Osteoblast (primary cell): ENCODE results near the gene CDKN2AIP. TPM values are rescaled to one million over a fixed set of nuclear protein-coding genes. Genes with fewer than 3 reads are reported as not detected.

ENCODE experiments used
- DNase-seq: peaks from one replicate; pipeline ENCODE4 v3.0.0; 2011; ENCODE audit warnings: low spot score, mixed read lengths; ENCODE audit not compliant: insufficient read length; ENCODE audit errors: missing footprints
- H2AFZ ChIP-seq: 2 replicates; pipeline ENCODE4 v1.6.0; 2011; ENCODE audit warnings: mild to moderate bottlenecking, low read length
- H3K27ac ChIP-seq: 2 replicates; pipeline ENCODE4 v1.5.1; 2011; ENCODE audit warnings: mild to moderate bottlenecking, low read depth, low read length, moderate library complexity
- H3K27me3 ChIP-seq: 2 replicates; pipeline ENCODE4 v1.6.0; 2012; ENCODE audit warnings: mild to moderate bottlenecking, control low read depth, inconsistent platforms, low read length, moderate library complexity; ENCODE audit not compliant: insufficient read depth
- H3K36me3 ChIP-seq: 2 replicates; pipeline ENCODE4 v1.5.1; 2011; ENCODE audit warnings: mild to moderate bottlenecking, low read length, control low read depth, moderate library complexity; ENCODE audit not compliant: insufficient read depth
- H3K4me1 ChIP-seq: 2 replicates; pipeline ENCODE4 v1.5.1; 2011; ENCODE audit warnings: mild to moderate bottlenecking, low read length, control low read depth, moderate library complexity; ENCODE audit not compliant: insufficient read depth
- H3K4me2 ChIP-seq: 2 replicates; pipeline ENCODE4 v1.6.0; 2011; ENCODE audit warnings: mild to moderate bottlenecking, low read length; ENCODE audit not compliant: insufficient read depth
- H3K4me3 ChIP-seq: fragments of 200-600 bp; sonication (generic); 3 replicates; pipeline ENCODE4 v1.5.1; 2012; ENCODE audit warnings: mild to moderate bottlenecking, low read length, inconsistent platforms; ENCODE audit not compliant: insufficient read depth
- H3K79me2 ChIP-seq: 2 replicates; pipeline ENCODE4 v1.6.0; 2012; ENCODE audit warnings: mild to moderate bottlenecking, low read length, control low read depth, inconsistent platforms; ENCODE audit not compliant: insufficient read depth
- H3K9me3 ChIP-seq: 2 replicates; pipeline ENCODE4 v1.5.1; 2011; ENCODE audit warnings: low read depth, low read length, control low read depth
- H4K20me1 ChIP-seq: 2 replicates; pipeline ENCODE4 v1.6.0; 2012; ENCODE audit warnings: mild to moderate bottlenecking, low read length, control low read depth; ENCODE audit not compliant: insufficient read depth
- total RNA-seq: library from RNA; depleted of rRNA; stranded (reverse); fragments of >200 nt; gene quantifications from 2 replicates; pipeline ENCODE4 v1.2.3, GENCODE V29; 2012
- TF ChIP-seq, protein P1 (sequence below): IDR thresholded peaks from 2 replicates; pipeline ENCODE4 v1.5.1; 2011; ENCODE audit warnings: mild to moderate bottlenecking, low read depth, low read length, moderate library complexity; ENCODE audit errors: extremely low read depth

Gene CDKN2AIP
- total RNA-seq, 1 donor, result 15.2 TPM

DNA sequence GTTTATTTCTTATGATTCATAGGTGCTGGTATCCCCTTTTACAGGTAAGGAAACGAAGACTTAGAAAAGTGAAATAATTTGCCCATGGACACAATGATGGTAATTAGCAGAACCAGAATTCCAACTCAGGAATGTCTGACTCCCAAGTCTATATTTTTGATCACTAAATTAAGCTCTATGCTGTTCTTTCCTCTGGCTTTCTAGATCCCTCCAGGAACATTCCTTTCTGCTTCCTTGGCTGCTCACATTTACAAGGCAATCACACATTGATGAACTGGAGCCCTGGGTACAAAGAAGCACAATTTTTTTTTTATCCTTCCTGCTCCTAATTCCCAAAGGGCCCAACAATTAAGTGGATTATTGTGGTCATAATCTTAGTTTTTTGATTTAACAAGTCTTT is 7.0 kb upstream of the CDKN2AIP start:
- Histone ChIP-seq H3K36me3 (no peaks in the 10 kb centered on the region), H2AFZ (no peak overlapping the region), H3K79me2 (no peaks in the 10 kb centered on the region), H3K4me3 (no peak overlapping the region), H3K4me1 (peaks cover 5% of the 10 kb centered on the region), H4K20me1 (no peaks in the 10 kb centered on the region), H3K4me2 (no peak overlapping the region), H3K27me3 (no peaks in the 10 kb centered on the region), H3K9me3 (no peaks in the 10 kb centered on the region), H3K27ac (no peak overlapping the region)
- TF ChIP-seq, protein P1, sequence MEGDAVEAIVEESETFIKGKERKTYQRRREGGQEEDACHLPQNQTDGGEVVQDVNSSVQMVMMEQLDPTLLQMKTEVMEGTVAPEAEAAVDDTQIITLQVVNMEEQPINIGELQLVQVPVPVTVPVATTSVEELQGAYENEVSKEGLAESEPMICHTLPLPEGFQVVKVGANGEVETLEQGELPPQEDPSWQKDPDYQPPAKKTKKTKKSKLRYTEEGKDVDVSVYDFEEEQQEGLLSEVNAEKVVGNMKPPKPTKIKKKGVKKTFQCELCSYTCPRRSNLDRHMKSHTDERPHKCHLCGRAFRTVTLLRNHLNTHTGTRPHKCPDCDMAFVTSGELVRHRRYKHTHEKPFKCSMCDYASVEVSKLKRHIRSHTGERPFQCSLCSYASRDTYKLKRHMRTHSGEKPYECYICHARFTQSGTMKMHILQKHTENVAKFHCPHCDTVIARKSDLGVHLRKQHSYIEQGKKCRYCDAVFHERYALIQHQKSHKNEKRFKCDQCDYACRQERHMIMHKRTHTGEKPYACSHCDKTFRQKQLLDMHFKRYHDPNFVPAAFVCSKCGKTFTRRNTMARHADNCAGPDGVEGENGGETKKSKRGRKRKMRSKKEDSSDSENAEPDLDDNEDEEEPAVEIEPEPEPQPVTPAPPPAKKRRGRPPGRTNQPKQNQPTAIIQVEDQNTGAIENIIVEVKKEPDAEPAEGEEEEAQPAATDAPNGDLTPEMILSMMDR, result no peak
- no peak for DNase-seq

DNA sequence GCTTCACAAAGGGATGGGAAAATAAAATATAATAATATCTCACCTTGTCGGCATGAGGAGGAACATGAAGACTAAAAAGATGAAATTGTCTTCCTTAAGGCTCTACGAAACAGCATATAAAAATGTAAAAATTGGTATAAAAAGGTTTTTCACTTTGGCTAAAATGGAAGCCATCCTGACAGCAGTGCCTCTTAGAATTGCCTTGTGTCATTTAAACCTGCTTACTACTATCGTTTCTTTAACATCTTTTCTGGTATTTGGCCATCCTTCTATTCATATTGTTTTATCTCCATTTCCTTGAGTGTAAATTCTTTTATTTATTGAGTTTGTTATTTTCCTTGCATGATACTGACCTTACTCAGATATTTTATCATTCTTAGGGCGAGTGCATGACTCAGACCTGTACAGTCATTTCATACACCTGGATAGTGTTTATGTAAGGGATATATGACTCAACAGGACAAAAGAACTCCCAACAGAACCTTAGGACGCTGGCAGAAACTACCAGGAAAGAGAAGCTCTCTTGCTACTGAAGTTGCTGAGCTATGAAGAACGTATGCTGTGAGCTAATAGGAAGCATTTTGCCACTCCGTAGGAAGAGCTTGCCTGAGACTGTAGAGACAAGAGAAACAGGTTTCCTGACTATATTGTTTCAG is 5.8 kb upstream of the CDKN2AIP start:
- TF ChIP-seq, protein P1, result no peak
- Histone ChIP-seq H3K36me3 (no peaks in the 10 kb centered on the region), H4K20me1 (no peaks in the 10 kb centered on the region), H3K79me2 (no peaks in the 10 kb centered on the region), H2AFZ (no peak overlapping the region), H3K4me3 (no peak overlapping the region), H3K27ac (no peak overlapping the region), H3K4me2 (peak overlapping the region; percentile 44), H3K27me3 (no peaks in the 10 kb centered on the region), H3K9me3 (no peaks in the 10 kb centered on the region), H3K4me1 (peaks cover 7% of the 10 kb centered on the region)
- no peak for DNase-seq

DNA sequence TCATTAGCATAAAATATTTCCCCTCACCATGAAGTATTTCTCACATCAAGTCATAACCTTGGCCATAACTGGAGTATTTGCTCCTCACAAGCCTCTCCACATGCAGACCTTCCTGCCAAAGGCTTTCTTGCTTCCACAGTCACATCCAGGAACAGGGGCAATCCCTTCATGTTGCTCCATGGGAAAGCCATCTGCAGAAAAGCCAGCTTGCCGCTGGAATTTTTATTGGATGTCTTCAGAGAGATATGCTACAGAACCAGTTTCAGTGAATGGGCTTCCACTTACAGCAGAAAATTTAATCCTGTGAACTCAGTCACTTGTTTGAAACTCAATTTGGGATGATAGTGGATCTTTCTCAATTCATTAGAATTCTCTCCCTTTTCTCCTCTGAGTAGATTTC is 3.2 kb upstream of the CDKN2AIP start:
- Histone ChIP-seq H3K27me3 (no peaks in the 10 kb centered on the region), H3K4me1 (peaks cover 16% of the 10 kb centered on the region), H3K79me2 (peaks cover 17% of the 10 kb centered on the region), H3K27ac (no peak overlapping the region), H3K4me3 (no peak overlapping the region), H4K20me1 (peaks cover 13% of the 10 kb centered on the region), H3K4me2 (no peak overlapping the region), H3K9me3 (no peaks in the 10 kb centered on the region), H3K36me3 (peaks cover 3% of the 10 kb centered on the region), H2AFZ (no peak overlapping the region)
- TF ChIP-seq, protein P1, result no peak
- no peak for DNase-seq

DNA sequence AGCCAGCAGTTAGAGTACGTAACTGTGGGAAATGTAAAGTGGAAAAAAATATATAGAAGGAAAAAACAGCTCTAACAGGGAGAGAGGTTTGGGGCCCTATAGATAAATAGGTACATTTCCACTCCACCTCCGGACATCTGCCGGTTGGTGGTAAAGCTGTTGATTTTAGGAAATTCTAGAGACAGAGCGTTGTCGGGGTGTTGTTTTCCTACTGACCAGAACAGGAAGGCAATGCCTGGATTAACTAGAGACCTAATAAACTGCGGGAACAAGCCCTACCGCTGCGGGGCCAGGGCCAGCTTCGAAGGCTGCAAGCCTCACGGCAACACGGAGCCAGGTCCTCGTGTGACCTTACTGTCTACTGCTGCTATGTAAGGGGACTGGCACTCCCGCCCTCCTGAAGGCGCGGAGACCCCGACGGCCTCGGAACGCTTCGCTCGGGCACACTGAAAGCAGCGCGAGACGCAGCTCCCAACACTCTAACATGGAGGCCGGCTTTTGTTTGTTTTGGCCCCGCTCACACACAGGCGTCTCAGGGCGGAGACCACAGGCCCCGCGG is 702 bp upstream of the CDKN2AIP start:
- TF ChIP-seq, protein P1, result no peak
- peaks cover 35% of the 10 kb centered on the region for H3K4me1 ChIP-seq
- no peaks in the 10 kb centered on the region for H3K27me3 ChIP-seq
- H3K79me2 ChIP-seq, result peaks cover 35% of the 10 kb centered on the region
- no peak for DNase-seq
- H3K27ac ChIP-seq, result peak overlapping the region; percentile 89
- H3K4me2 ChIP-seq, result peak overlapping the region; percentile 85
- H3K9me3 ChIP-seq, result no peaks in the 10 kb centered on the region
- peaks cover 13% of the 10 kb centered on the region for H4K20me1 ChIP-seq
- H3K4me3 ChIP-seq, result peak overlapping the region; percentile 96
- H2AFZ ChIP-seq, result peak overlapping the region; percentile 99
- peaks cover 25% of the 10 kb centered on the region for H3K36me3 ChIP-seq
